A204.1 (cell line): Measurements from ENCODE around the gene SAG.
"Not testable (repeated sequence)": the region's sequence is repeated elsewhere in the genome, so short reads cannot be mapped to it uniquely, and the experiment has no call there.

Experiments used
- FAIRE-seq: peaks from 2 replicates; lab custom pipeline; 2012; peaks lifted over from hg19 to GRCh38; lab: Jason Lieb, UNC

The SAG gene

DNA sequence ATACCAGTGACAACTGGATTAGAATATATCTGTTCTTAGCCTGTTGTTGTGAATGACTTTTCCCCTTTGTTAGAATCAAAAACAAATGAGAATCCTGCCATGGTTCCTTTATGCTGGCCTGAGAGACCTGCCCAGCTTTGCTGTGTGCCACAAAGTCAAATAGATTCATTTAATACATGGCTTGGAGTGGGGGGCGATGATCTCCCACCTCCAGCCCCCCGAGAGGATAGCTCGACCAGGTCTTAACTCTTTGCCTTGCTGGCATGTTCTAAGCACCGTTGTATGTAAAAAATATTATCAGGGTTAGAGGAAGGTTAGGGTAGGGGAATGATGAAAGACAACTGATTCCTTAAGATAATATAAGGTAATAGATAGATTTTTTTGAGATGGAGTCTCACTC, 24.5 kb downstream of the SAG start:
- FAIRE-seq = no peak

GRCh38 chr2:233334915-233335314, 27.3 kb downstream of the SAG start:
- no peak for FAIRE-seq

DNA sequence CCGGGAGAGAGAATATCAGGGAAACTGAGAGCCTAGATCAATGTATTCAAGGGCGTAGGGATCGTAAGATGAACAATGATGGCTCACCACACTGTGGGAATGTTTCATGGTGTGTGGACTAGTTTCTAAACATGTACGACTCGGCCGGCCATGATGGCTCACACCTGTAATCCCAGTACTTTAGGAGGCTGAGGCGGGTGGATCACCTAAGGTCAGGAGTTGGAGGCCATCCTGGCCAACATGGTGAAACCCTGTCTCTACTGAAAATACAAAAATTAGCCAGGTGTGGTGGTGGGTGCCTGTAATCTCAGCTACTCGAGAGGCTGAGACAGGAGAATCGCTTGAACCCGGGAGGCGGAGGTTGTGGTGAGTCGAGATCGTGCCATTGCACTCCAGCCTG, 28.5 kb downstream of the SAG start:
- not testable (repeated sequence) for FAIRE-seq

- FAIRE-seq = no peak
These were observed 28.9 kb downstream of the SAG start for GRCh38 chr2:233336541-233336940.

DNA sequence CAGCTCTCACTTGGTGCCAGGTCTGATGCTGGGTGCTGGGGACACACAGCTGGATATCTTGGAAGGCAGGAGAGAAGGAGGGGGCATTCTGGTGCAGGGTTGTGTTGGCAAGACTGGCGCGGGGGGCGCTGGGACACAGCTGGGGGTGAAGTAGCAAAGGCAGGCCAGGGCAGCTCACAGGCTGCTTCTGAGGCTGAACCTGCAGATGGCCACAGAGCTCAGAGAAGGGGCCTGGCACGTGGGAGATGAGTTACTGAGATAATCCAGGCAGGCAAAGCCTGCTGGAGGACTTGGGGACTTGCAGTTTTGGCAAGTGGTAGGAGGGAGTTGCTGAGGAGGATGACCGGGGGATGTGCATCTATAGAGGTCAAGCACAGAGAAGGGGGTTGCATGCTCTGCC, 30.4 kb downstream of the SAG start:
- FAIRE-seq = no peak

DNA sequence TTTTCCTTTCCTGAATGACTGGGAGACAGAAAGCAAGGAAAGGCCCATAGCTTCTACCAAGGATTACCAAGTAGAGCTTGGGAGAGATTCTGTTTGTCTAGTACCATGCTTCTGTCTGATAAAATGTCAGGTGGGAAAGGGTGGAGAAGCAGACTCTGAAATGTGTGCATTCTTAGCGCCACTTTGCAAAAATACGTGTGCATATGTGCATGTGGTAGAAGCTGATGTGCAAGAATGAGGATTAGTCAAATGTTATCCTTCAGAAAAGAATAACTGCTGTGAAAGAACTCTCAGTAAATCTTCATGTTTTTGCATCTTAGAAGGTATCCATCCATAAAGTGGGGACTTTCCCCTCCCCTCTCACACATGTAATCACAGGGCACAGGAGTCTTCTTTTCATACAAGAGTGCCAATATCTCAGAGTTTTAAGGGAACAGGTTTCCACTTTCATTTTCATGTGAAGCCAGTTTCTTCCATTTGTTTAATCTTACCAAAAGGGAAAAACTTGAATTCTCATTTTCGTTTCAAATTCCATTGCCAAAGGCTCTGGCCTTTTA, 31.3 kb downstream of the SAG start:
- FAIRE-seq = no peak

GRCh38 chr2:233339427-233339826, 31.8 kb downstream of the SAG start:
- FAIRE-seq = no peak

GRCh38 chr2:233341296-233341695, 33.7 kb downstream of the SAG start:
- no peak for FAIRE-seq

GRCh38 chr2:233342301-233342700, 34.7 kb downstream of the SAG start:
- no peak for FAIRE-seq

DNA sequence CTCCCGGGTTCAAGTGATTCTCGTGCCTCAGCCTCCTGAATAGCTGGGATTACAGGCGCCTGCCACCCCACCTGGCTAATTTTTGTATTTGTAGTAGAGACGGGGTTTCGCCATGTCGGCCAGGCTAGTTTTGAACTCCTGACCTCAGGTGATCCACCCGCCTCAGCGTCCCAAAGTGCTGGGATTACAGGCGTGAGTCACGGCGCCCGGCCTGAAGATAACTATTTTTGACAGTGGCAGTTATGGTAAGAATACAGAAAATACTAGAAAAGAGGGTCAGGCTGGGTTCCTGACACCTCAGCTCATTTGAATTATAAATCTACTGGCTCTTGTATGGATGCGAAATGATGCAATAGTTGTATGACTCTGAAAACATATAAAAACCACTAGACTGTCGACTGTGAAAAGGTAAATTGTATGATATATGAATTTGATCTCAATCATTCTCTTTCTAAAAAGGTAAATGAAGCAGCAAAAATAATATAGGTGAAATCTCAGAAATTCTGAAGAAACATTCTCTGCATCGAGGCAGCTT, 35.6 kb downstream of the SAG start:
- FAIRE-seq = no peak

DNA sequence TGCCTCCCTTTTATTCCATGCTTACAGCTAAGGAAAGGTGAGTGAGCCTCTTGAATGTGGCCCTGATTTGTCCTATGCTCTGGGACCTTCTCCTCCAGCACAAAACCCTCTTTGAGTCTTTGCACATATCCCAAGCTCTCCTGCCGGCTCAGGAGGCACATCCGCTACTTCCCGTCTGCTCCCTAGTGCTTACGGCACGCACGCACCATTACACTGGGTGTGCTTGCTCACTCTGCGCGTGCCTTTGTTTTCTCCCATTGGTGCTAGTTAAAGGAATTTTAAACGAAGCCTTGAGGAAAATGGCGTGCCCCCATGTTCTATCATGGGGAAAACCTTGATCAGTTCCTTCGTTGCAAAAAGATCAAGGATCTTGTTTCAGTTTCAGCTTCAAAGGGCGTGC, 38.8 kb downstream of the SAG start:
- no peak for FAIRE-seq

DNA sequence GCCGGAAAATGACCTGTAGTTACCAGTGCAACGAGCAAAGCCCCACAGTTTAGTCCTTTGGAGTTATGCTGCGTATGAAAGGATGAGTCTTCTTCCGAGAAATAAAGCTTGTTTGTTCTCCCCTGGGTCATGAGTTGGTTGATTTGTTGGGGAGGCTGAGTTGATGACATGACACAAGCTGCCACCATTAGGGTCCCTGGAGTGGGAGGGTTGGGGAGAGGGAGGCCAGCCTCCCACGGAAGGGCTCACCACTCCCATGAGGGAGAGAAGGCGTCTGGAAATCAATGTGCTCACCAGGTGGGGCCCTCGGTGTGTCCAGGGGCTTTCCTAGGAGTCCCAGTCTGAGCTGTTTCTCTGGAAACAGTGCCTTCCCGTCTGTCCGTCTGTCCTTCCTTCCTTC, 39.3 kb downstream of the SAG start:
- FAIRE-seq = no peak

DNA sequence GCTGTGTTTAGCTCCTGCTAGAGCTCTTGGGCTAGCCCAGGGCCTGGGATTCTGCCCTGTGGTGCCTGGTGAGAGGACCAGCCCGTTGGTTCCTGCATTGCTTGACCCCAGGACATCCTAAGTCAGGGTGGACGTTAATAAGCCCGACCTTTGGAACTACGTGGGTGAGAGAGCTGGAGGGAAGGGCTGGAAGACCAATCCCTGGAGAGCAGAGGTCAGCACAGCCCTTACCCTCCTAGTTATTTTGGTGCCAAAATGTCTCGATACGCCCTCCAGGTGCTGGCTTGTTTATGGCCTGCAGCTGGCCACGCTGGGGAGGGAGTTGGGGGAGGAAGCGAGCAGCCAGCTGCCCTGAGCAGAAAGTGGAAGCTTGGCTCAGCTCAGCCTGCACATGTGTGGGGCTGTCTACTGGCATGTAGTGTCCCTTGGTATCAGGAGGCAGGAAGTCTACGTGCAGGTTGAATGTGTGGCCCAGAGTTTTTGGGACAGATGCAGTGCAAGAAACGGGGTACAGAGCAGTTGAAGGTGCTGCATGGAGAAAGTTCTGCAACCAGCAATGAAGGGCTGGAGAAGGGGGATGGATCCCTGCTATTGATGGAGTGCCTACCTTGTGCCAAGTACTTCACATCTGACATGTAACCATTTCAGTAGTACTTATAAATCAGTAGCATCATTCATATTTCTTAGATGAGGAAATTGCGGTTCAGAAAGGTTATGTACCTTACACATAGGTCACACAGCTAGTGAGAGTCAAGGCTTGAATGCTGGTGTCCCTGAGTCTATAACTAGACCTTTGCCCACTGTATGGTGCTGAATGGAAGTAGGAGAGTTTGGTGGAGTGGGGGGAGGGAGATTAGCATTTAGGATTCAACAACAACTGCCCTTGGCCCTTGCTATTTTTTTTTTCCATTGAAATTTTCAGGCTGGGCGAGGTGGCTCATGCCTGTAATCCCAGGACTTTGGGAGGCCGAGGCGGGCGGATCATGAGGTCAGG, 41.7 kb downstream of the SAG start:
- no peak for FAIRE-seq

DNA sequence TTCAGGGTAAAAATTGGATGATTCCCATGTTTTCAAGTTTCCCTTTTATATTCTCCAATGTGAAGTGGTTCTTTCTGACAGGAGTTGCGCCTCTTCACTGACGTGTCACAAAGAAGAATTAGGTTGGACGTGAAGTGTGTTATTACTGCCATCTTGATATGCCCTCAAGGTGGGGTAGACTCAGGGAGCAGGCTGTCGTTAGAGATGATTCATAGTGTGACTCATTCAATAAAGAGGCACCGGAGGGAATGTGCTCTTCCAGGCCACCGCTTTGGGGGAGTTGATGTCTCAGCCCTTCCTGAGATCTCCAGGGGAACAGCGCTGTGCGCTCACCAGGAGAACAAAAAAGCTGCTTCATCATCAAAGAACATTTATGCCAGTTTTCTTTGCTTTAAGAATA, 43.1 kb downstream of the SAG start:
- peak; percentile 92 for FAIRE-seq

- FAIRE-seq = no peak
These were observed 43.8 kb downstream of the SAG start for GRCh38 chr2:233351423-233351822.

DNA sequence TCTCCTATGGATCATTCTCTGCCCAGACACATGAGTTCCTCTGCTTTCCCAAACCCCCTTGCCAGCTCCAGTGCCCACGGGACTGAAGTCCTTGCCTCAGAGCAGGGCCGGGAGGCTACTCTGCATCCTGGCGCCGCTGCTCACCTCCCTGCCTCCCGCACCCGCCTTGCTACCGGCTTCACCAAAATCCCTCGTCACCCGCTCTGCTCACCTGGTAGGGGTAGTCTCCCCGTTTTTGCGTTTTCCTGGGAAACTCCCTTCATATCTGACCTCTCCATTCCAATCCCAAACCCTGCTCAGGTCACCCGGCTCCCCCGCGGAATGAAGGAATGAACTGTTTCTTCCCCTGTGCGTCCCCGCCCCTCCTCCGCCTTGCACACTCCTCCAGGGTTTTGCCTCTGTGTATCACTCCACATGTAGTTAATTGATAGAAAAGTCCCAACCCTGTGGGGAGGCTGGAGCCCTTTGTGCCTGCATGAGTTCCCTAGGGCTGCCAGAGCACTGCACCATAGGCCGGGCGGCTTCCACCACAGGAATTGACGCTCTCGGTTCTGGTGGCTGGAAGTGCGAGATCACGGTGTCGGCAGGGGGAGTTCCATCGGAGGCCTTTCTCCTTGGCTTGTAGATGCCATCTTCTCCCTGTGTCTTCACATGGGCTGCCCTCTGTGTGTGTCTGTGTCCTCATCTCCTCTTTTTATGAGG, 44.7 kb downstream of the SAG start:
- FAIRE-seq = no peak

- no peak for FAIRE-seq
These were observed 45.6 kb downstream of the SAG start for GRCh38 chr2:233353101-233353768.

DNA sequence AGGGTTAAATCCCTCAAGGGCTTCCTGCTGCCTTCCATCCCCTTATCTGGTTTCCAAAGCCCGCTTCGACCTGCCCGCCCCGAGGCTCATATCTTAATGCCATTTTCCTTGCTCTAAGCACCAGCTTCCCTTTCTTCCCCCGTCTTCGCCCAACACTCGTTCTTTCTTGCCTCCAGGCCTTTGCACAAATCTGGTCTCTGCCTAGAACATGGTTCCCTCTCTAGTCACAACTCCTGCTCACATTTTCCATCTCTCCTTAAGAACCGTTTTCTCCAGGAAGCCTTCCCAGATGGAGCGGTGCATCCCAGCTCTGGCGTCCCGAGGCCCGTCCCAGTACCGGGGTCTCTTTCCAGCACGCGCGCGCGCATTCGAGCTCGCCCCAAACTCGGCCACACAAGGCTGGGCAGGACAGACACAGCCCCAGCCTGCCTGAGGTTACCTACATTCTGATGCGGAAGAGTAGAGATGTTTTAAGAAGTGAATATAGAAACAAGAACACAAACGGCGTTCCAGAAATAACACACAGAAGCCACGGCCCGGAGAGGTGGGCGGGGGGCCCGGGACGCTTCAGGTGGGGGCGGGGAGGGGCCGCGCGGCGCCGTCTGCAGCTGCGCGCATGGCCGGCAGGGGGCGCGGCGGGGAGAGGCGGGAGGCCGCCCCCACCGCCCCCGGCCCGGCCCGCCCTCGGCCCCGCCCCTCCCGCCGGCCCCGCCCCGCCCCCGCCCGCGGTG, 46.3 kb downstream of the SAG start, which contains the start of gene DGKD:
TSS of gene DGKD (plus strand) at position 726 of the 731 bp plus-strand sequence. CDS start 25 bp downstream, outside the sequence.
- no peak for FAIRE-seq

DNA sequence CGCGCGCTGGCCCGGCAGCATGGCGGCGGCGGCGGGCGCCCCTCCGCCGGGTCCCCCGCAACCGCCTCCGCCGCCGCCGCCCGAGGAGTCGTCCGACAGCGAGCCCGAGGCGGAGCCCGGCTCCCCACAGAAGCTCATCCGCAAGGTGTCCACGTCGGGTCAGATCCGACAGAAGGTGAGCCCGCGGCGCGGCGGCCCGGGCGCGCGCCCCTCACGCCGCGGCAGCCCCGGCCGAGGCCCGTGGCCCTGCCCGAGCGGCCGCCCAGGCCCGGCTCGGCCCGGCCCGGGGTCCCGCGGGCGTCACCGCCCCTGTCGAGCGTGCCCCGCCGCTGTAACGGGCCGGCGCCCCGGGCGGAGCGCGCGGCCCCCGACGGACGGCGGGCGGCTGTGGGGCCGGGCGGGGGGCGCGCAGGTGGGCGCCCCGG, 46.9 kb downstream of the SAG start:
- FAIRE-seq = no peak

- FAIRE-seq = no peak
These were observed 47.5 kb downstream of the SAG start for GRCh38 chr2:233354971-233355574.

DNA sequence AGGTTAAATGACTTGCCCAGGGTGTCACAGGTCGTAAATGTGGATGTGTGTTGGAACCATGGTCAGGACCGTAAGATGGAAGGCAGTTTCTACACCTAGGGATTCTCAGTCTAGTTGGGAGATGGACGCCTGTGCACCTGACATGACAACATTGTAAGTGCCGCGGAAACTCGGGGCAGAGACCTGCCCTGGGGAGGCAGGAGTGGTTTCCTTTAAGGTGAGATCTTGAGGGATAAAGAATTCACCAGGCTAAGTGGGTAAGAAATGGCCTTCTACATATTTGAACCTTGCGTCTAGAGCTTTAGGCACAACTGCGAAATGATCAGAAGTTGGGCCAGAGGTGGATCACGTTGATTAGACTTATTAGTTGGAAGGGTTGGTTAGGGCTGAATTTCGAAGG, 48.3 kb downstream of the SAG start:
- no peak for FAIRE-seq
